GM18861 (cell line): ENCODE measurements around the gene KATNAL2.
A peak's percentile ranks its signal among the peaks of the same experiment; 100 is the strongest.

ENCODE experiments used
- ATAC-seq: cut with Tn5 transposase; IDR thresholded peaks from one replicate; pipeline ENCODE4 v1.9.1; 2021; ENCODE audit not compliant: unreplicated experiment

KATNAL2 gene

DNA sequence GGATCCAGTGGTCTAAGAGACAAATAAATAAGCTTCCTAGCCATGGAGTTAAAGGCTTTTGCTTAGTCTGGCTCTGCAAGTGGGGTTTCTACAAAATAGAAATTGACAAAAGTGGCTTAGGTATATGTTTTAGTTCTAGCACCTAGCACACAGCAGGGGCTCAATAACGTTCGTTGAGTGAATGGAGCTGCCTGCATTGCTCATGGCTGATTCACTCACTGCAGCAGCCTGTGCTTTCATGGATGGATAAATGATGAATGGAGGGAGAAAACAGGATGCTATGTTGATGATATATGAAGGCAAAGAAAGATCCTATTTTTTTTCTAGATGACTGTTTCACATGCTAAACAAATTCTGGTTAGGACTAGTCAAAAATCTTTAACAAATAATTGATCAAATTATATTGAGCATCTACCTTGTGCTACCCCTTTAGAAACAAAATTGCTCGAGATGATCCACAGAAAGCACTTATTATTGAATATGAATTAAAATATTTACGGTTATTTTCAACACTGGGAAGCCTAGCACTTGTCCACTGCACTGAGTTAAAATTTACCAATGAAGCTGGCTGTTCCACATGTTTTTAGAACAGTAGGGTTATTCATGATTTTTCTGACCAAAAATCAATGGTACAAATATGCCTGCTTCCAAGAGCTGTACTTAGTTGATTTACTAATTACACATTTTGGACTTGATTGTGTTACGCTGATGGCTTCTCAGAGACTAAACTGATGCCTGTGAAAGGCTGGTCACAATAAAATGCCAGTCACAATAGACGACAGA is 193.3 kb downstream of the KATNAL2 start:
- ATAC-seq = no peak

DNA sequence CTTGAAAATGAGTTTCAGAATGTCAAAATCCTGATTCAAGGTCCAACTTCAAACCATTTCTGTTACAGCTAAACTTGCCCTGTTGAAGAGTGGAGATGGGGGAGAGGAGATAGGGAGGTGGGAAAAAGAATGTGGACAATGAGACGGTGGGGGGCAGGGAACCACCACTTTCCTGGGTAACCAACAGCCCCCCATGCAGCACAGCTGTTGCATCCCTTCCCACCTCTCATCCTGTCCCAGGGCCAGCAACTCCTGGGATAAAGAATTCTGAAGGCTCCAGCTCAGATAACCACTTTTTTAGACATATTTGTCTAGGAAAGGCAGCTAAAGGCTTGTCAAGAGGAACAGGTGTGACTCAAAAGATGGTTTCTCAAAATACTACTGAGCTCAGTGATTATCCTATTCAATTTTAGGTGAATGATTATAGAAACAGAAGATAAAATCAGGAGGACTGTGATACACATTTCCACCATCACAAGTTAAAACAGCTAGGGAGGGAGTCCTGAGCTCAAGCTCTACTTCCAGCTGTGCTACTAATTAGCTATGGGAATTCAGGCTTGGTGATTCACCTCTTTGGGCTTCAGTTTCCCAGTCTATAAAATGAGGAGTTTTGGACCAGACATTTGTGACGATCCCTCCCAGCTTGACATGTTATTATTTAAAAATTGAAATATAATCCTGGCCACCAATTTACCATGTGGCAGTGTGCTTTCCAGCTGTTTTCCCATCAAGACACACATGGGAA is 196.6 kb downstream of the KATNAL2 start:
- ATAC-seq = no peak

DNA sequence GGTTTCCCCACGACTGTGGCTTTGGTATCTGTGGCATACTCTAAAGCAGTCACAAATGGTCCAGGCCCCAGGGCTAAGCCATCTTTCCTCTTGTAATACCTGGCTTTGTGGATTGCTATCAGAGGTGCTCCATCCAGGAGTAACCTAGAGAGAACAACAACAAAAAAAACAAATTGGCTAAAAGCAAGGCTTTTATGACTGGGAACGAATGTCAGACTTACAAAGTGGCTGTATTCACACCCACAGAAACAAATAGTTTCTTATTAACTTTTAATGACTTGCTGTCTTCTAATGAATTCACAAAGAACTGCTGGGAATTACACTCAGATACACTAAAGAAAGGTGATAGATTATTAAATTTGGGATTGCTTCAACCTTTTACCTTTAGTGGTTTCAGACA is 197.8 kb downstream of the KATNAL2 start:
- no peak for ATAC-seq

DNA sequence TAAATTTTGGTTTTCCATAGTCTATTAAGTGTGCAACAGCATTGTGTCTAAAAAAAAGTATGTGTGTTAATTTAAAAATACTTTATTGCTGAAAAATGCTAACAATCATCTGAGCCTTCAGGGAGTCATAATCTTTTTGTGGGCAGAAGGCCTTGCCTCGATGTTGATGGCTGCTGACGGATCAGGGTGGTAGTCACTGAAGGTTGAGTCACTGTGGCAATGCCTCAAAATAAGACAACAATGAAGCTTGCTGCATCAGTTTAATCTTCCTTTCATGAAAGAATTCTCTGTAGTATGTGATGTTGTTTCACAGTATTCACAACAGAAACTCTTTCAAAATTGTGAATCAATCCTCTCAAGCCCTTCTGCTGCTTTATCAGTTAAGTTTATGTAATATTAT is 201.6 kb downstream of the KATNAL2 start:
- no peak for ATAC-seq

DNA sequence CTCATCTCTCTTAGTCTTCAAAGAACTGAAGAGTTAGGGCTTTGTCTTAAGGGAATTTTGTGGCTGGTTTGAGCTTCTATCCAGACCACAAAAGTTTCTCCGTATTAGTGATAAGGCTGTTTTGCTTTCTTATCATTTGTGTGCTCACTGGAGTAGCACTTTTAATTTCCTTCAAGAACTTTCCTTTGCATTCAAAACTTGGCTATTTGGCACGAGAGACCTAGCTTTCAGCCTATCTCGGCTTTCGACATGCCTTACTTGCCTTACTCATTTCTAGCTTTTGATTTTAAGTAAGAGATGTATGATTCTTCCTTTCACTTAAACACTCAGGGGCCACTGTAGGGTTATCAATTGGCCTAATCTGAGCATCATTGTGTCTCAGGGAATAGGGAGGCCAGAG is 203.0 kb downstream of the KATNAL2 start:
- peak; percentile 86 for ATAC-seq

DNA sequence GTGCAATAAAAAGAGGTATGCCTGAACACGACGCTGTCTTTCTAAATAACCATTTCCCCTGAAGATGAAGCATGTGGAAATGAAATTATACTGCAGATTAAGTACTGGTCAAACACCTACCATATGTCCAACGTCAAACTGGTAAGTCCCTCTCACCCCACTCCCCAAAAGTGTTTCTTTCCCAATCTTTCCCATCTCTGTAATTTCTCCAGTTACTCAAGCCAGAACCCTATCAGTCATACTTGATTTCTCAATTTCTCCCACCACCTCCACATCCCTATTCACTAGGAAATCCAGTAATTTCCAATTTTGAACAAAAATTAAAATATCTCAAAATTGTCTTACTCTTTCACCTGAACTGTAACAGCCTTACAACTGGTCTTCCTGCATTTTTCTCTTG is 203.7 kb downstream of the KATNAL2 start:
- no peak for ATAC-seq

DNA sequence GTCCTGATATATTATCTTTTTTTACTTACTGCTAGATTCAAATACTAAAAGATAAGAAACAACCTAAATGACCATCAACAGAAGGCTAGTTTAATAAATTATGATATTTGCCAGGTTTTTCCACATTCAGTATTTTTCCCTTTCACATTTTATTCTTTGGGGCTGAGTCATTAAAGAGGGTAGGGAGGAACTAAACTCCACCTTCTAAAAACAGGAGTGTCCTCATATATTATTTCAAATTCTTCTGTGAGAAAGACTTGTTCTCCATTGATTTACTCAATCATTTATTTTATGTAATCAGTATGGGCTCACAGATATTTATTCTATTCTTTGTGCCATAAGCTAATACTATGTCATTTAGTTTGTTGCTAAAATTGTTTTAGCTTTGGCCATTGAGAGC is 223.9 kb downstream of the KATNAL2 start:
- ATAC-seq = no peak

DNA sequence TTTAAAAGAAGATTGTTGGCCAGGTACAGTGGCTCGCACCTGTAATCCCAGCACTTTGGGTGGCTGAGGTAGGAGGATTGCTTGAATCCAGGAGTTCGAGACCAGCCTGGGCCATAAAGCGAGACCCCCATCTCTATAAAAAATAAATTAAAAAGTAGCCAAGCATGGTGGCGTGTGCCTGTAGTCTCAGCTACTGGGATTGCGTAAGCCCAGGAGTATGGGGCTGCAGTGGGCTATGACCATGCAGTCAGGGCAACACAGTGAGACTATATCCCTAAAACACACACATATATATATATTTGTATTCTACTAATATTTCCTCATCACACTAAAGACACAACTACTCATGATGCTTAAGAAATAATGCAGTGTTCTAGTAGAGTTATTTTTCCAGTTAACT is 225.8 kb downstream of the KATNAL2 start:
- no peak for ATAC-seq

DNA sequence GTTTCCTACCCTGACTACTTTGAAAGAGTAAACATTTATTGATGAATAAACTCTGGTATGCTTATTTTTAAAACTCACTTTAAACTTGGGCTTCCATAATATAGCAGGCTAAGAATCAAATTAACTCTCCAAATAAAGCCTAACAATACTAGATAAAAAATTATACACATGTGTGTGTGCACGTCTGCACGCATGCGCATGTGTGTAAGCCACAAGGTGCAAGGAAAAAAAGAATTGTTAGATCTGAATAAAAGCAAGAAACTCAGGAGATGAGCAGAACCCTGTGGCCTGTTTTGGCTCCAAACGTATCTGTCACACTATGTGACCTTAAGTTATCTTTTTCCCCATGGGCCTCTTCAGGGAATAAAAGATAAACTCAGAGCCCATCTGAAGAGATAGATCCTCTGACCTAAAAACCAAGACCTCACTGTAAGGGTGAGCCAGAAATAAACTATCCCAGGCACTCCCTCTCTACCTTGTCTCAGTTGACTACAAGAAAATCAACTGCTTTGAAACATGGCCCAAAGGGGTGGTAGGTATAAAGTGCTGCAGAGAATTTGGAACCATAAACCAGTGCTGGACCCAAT is 226.6 kb downstream of the KATNAL2 start:
- ATAC-seq = no peak

DNA sequence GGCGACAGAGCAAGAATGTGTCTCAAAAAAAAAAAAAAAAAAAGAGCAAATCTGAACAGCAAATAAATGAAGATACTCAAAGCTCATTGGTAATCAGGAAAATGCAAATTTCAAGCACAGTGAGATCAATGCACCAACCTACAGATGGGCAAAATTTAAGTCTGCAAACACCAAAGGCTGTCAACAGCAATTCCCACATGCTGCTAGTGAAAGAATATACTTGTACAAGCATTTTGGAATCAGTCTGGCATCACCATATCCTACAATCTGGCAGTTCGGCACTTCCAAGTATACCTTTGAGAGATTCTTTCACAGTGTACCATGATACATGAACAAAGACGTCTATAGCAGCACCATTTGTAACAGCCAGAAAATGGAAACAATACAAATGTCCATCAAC is 228.8 kb downstream of the KATNAL2 start:
- no peak for ATAC-seq

DNA sequence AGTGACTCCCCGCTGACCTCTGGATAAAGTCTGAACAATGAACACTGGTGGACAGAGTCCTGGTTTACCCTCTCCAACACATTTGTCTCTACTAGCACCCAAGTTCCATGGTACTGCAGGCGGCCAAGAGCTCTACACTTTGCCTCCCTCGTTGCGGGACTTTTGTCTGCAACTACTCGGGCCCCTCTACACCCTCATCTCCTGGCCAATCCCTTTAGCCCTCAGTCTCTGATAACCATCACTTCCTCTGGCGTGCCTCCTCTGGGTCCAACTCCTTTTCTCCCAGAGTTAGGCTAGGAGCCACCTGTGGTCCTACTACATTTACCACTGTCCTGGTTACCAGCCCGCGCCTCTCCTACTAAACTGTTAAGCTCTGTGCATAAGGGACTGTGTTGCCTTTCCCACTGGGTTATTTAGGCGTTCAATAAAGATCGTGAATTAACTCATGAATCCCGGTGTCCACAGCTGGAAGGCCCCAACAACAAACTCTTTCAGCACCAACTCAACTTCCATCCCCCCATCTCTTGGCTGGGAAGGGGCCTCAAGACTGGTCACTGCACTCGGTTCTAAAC is 232.1 kb downstream of the KATNAL2 start:
- no peak for ATAC-seq

DNA sequence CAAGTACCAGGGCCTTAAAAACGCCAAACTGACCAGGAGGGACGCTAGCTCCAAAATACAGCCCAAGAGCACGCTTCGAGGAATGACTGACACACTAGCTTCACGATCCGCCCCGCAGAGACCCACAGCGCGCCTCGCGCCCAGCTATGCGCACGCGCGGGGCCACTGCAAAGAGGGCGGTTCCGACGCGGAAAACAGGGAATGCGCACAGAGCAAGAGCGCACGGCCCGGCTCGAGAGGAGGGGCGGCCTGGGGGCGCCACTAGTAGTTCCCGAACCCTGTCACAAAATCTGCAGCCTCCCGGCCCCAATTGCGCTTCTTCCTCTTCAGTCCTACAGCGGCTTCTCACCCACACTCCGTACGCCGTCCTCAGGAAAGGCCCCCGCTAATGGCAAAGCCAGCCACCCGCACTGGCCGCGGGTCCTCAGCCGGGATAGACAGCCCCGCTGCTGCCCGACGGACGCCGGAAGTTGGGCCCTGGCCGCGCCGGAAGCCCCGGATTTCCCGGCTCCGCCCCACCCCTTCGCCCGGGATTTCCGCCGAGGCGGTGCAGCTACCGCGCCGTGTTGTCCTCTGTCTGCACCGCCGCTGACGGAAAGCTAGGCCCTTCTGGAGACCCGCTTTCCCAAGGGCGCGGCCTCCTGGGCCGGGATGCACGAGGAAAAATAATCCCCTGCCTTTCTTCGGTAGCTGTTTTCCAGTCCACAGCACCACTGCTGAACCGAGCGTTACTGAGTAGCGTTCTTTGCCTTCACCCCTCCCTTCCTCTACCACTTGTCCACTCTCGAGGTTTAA is 232.8 kb downstream of the KATNAL2 start, which contains the start of gene HDHD2:
HDHD2 (minus strand) TSS at position 472 of the 795 bp plus-strand sequence. CDS start 14,061 bp downstream, outside the sequence.
- ATAC-seq = peak; percentile 88

DNA sequence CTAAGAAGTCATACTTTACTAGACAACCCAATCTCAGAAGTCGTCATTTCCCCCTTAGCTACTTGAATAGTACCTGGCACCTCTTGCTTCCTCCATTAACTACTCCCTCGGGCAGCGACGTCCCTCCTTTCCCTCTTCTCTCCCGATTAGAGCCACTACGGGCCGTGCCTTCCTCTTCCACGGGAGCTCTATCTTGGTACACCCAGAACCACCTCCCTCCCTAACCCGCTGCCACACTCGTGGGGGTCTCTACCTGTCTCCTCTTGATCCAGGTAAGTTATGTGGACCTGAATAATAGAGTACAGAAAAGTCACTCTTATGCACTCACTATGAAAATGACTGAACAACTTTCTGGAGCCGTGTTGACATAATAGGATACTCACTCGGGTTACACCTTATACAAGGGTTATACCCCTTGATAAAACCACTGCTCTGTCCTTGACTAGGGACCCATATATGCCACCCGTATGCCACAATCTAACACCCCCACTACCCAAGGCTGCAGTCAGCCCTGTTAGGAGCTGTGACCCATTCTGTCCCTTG is 233.5 kb downstream of the KATNAL2 start:
- no peak for ATAC-seq

DNA sequence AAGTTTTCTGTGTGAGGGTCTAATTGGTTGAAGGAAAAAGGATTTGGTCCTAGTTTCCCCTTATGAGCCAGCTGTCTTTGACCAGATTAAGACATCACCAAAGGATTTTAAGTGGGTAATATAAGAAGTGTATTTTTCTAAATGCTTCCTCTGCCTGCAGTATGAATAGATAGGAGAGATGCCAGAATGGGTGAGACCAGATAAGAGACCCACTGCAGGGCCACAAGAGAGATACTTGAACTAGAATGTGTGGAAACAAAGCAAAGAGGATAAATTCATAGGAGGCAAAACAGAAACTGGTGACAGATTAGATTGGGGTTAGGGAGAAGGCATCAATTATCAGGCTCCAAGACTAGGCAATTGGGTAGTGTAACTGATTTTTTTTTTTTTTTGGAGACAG is 234.0 kb downstream of the KATNAL2 start:
- no peak for ATAC-seq
